ENCODE data around the gene SAMD9.

DNA sequence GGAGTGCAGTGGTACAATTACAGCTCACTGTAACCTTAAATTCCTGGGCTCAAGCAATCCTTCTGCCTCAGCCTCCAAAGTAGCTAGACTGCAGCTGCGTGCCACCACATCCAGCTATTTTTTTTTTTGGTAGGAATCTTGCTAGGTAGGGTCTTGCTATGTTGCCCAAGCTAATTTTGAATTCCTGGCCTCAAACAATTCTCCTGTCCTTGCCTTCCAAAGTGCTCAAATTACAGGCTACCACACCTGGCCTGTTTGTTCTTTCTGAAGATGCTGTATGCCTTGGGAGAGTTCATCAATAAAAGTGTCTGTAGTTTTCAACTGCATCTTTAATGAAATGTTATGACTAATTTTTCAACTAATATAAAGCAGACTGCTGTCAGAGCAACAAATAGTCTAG, 452 bp downstream of the SAMD9 start:
- TF ChIP-seq, protein P1, sequence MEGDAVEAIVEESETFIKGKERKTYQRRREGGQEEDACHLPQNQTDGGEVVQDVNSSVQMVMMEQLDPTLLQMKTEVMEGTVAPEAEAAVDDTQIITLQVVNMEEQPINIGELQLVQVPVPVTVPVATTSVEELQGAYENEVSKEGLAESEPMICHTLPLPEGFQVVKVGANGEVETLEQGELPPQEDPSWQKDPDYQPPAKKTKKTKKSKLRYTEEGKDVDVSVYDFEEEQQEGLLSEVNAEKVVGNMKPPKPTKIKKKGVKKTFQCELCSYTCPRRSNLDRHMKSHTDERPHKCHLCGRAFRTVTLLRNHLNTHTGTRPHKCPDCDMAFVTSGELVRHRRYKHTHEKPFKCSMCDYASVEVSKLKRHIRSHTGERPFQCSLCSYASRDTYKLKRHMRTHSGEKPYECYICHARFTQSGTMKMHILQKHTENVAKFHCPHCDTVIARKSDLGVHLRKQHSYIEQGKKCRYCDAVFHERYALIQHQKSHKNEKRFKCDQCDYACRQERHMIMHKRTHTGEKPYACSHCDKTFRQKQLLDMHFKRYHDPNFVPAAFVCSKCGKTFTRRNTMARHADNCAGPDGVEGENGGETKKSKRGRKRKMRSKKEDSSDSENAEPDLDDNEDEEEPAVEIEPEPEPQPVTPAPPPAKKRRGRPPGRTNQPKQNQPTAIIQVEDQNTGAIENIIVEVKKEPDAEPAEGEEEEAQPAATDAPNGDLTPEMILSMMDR (IDR thresholded peaks at IDR 0.05): no peak
- TF ChIP-seq ZFX (IDR thresholded peaks at IDR 0.05; ENCODE audit: borderline replicate concordance): no peak

All from 22Rv1 (cell line).